Upper lobe of right lung (tissue), 1 donor: Measurements from ENCODE around the gene ANO1. TPM values are rescaled to one million over a fixed set of nuclear protein-coding genes. Genes with fewer than 3 reads are reported as not detected.

ENCODE experiments used
- ATAC-seq: fragments of 200-7000 bp; cut with Tn5 transposase; one replicate; pipeline ENCODE4 v1.9.1; 2020; ENCODE audit warnings: mild to moderate bottlenecking, moderate library complexity
- DNase-seq: peaks from one replicate; pipeline ENCODE4 v3.0.0-alpha.2; 2020
- H3K27ac ChIP-seq: fragments of 200-600 bp; one replicate; pipeline ENCODE4 v1.8.0; 2022
- H3K27me3 ChIP-seq: fragments of 200-600 bp; one replicate; pipeline ENCODE4 v1.8.0; 2022; ENCODE audit warnings: mild to moderate bottlenecking
- H3K36me3 ChIP-seq: fragments of 200-600 bp; one replicate; pipeline ENCODE4 v1.8.0; 2022
- H3K4me1 ChIP-seq: fragments of 200-600 bp; one replicate; pipeline ENCODE4 v1.8.0; 2022
- H3K4me3 ChIP-seq: fragments of 200-600 bp; one replicate; pipeline ENCODE4 v1.8.0; 2022; ENCODE audit warnings: mild to moderate bottlenecking
- H3K9me3 ChIP-seq: fragments of 200-600 bp; one replicate; pipeline ENCODE4 v1.8.0; 2022
- intact Hi-C: fragments of 100-400 bp; cut with DNase I; formaldehyde crosslinking; loops from one replicate; pipeline ENCODE4 v1.11.0; 2022
- total RNA-seq: library from RNA; stranded (reverse); fragmentation: NEBNext Ultra II Directional; extraction: Animal tissue kit (Norgen Biotek cat#: 25700); gene quantifications from one replicate; pipeline ENCODE4 v1.2.1, GENCODE V29; 2021
- TF ChIP-seq, protein P1 (sequence below): fragments of 200-600 bp; IDR thresholded peaks from one replicate; pipeline ENCODE4 v1.8.0; 2022; ENCODE audit warnings: antibody characterized with exemption
- donor health status: DM: no; HTN: yes; CAD: no; lungs with severe emphysema.

ANO1 gene
- total RNA-seq, 1 donor from 2014 or later: 16.8 TPM

- H3K27ac ChIP-seq: no peak overlapping the region
- intact Hi-C loops: no loop called here
- no peak for ATAC-seq
- no peak for DNase-seq
- H3K27me3 ChIP-seq: no peaks in the 10 kb centered on the region
- H3K9me3 ChIP-seq: no peaks in the 10 kb centered on the region
- H3K4me1 ChIP-seq: no peaks in the 10 kb centered on the region
- H3K36me3 ChIP-seq: no peaks in the 10 kb centered on the region
- TF ChIP-seq, protein P1, sequence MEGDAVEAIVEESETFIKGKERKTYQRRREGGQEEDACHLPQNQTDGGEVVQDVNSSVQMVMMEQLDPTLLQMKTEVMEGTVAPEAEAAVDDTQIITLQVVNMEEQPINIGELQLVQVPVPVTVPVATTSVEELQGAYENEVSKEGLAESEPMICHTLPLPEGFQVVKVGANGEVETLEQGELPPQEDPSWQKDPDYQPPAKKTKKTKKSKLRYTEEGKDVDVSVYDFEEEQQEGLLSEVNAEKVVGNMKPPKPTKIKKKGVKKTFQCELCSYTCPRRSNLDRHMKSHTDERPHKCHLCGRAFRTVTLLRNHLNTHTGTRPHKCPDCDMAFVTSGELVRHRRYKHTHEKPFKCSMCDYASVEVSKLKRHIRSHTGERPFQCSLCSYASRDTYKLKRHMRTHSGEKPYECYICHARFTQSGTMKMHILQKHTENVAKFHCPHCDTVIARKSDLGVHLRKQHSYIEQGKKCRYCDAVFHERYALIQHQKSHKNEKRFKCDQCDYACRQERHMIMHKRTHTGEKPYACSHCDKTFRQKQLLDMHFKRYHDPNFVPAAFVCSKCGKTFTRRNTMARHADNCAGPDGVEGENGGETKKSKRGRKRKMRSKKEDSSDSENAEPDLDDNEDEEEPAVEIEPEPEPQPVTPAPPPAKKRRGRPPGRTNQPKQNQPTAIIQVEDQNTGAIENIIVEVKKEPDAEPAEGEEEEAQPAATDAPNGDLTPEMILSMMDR: no peak
- H3K4me3 ChIP-seq: no peak overlapping the region
These were observed 104.9 kb downstream of the ANO1 start for GRCh38 chr11:70183032-70183431.

DNA sequence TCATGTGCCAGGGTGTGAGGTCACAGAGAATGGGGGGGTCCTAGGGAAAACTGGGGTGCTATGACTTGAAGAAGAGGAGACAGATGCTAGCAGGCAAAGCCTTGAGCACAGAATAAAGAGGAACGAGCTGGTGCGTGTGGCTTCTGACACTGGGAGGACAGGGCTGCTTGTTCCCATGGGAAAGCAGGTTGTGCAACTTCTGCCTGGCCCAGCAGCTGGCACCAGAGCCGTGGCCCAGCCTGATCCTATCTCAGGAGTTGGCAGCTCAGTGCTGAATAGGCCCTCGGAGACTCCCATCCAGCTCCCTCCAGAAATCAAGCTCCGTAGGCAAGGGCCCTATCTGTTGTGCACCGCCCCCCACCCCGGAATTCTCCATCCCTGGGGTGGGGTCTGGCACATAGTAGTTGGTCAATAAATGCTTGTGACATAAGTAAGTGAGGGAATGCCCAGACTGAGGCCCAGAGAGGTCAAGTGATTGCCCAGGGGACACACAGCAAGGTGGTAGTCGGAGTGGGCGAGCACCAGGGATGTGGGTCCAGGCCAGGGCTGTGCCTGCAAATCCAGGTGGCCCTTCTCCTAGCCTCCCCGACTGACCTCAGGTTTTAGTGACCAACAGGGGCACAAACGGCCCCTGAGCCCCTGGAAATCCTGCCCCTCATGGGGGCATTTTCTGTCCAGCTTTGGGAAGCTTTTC is 105.5 kb downstream of the ANO1 start:
- ATAC-seq (no peak), DNase-seq (no peak)
- H3K27ac ChIP-seq: no peak overlapping the region
- H3K36me3 ChIP-seq: no peaks in the 10 kb centered on the region
- TF ChIP-seq, protein P1: no peak
- no peaks in the 10 kb centered on the region for H3K4me1 ChIP-seq
- H3K27me3 ChIP-seq: no peaks in the 10 kb centered on the region
- no peaks in the 10 kb centered on the region for H3K9me3 ChIP-seq
- no peak overlapping the region for H3K4me3 ChIP-seq
- intact Hi-C loops: no loop called here

GRCh38 chr11:70184396-70184795 is 106.3 kb downstream of the ANO1 start:
- ATAC-seq: no peak
- Histone ChIP-seq H3K36me3 (no peaks in the 10 kb centered on the region), H3K4me1 (no peaks in the 10 kb centered on the region), H3K27ac (no peak overlapping the region), H3K9me3 (no peaks in the 10 kb centered on the region), H3K27me3 (no peaks in the 10 kb centered on the region), H3K4me3 (no peak overlapping the region)
- TF ChIP-seq, protein P1: no peak
- intact Hi-C loops: no loop called here
- no peak for DNase-seq

DNA sequence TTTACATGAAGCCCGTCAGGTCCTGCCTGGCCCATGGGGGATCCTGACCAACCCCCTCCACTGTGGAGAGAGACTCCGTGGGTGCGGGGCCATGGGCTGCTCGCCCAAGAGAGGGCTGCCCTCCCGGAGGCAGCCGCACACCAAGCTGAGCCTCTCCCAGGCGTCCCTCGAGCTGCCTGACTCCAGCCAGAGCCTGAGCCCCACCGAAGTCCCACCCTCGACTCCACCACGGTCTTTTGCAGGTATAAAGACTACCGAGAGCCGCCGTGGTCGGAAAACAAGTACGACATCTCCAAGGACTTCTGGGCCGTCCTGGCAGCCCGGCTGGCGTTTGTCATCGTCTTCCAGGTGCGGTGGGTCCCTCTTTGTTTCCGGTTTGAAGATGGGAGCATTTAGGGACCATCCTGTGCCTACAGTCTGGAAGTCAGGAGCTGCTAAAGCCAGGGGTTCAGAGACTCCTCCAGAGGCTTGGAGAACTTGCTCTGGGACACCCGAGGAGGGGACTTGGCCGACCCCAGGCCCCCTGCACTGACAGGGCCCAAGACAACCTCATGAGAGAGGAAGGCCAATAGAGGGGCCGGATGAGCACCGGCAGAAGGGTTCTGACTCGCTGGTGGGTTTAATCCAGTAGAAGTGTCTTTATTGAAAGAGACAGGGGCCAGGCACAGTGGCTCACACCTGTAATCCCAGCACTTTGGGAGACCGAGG is 107.4 kb downstream of the ANO1 start:
- no peak overlapping the region for H3K4me3 ChIP-seq
- intact Hi-C loops: no loop called here
- TF ChIP-seq, protein P1: no peak
- H3K4me1 ChIP-seq: no peaks in the 10 kb centered on the region
- H3K27me3 ChIP-seq: no peaks in the 10 kb centered on the region
- ATAC-seq (no peak), DNase-seq (no peak)
- no peak overlapping the region for H3K27ac ChIP-seq
- no peaks in the 10 kb centered on the region for H3K36me3 ChIP-seq
- no peaks in the 10 kb centered on the region for H3K9me3 ChIP-seq

DNA sequence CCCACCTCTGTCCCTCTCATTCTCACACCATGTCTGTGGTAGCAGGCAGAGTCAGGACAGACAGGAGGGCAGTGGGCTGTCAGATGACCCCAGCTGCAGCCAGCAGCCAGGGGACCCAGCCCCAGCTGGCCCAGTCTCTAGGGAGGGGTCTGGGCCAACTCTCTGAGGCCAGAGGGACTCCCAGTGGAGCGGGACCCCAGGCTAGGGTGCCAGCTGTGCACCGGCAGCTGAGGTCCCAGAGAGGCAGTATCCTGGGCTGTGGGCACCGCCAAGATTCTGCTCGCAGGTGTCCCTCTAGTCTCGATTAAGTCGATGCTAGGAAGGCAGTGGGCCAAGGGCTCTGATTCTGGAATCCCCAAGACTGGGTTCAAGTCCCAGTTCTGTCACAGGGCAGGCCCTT is 108.3 kb downstream of the ANO1 start:
- TF ChIP-seq, protein P1: no peak
- Histone ChIP-seq H3K9me3 (no peaks in the 10 kb centered on the region), H3K4me3 (no peak overlapping the region), H3K27me3 (no peaks in the 10 kb centered on the region), H3K27ac (no peak overlapping the region), H3K4me1 (no peaks in the 10 kb centered on the region), H3K36me3 (no peaks in the 10 kb centered on the region)
- ATAC-seq (no peak), DNase-seq (no peak)
- intact Hi-C loops: no loop called here
